ENCODE measurements around the gene MPPED1.

GRCh38 chr22:43424201-43424600, 12.4 kb downstream of the MPPED1 start:
- no peak for TF ChIP-seq CTCF (conservative IDR thresholded peaks at IDR 0.05)
- no peak for TF ChIP-seq EZH2 (IDR thresholded peaks at IDR 0.05; ENCODE audit: low read depth)
